ENCODE data around the gene CFL1. TPM values are rescaled to one million over a fixed set of nuclear protein-coding genes. Genes with fewer than 3 reads are reported as not detected.

The CFL1 gene
- total RNA-seq (2022) (955 and 963 TPM in 2 replicates), Bru-seq, nascent RNA (percentile 91 among the genes with signal in this experiment), BruChase-seq, experiment 1, labeled RNA remaining after a 6-hour chase (percentile 99 among the genes with signal in this experiment), BruChase-seq, experiment 2, labeled RNA remaining after a 2-hour chase (percentile 98 among the genes with signal in this experiment)
- long read RNA-seq, transcript CFL1-201 (4 exons, 1,234 nt) = major isoform, 2,473 of 2,723 reads
- long read RNA-seq, transcript CFL1-209 (3 exons, 647 nt) = minor isoform, 21 of 2,723 reads
- long read RNA-seq, transcript CFL1-202 (4 exons, 860 nt) = minor isoform, 9 of 2,723 reads
- long read RNA-seq, partial matches to known transcripts = 4 of 2,723 reads
- long read RNA-seq, other reads (novel, unspliced or antisense) = 210 of 2,723 reads

- H3K36me3 Mint-ChIP-seq (ENCODE audit: insufficient read depth, unreplicated experiment) = peaks cover 100% of the 10 kb centered on the region
- H3K9me3 Mint-ChIP-seq (ENCODE audit: low read depth, unreplicated experiment) = no peaks in the 10 kb centered on the region
- BruUV-seq (replicated peaks) = no TSS peak
- TF ChIP-seq CTCF (IDR thresholded peaks at IDR 0.05; ENCODE audit: unreplicated experiment) = no peak
- H3K27me3 Mint-ChIP-seq (ENCODE audit: unreplicated experiment) = no peaks in the 10 kb centered on the region
- CTCF ChIA-PET = interaction anchor here (0.7 to 2.9 kb wide), 4 partner anchors 30 to 1172 kb away, joined by 3 to 37 read pairs (median 6); partner anchors contain the start of gene FIBP
- peak; percentile 98 for DNase-seq
- intact Hi-C loops (cut with micrococcal nuclease; ENCODE audit: unreplicated experiment) = no loop called here
- H3K4me3 Mint-ChIP-seq (ENCODE audit: low read depth, unreplicated experiment) = peak within 1 kb of the TSS; percentile 84
- H3K27ac Mint-ChIP-seq (ENCODE audit: unreplicated experiment) = peak within 1 kb of the TSS; percentile 95
- H3K4me1 Mint-ChIP-seq (ENCODE audit: low read depth, unreplicated experiment) = peaks cover 47% of the 10 kb centered on the region
These were observed at the start of gene CFL1 for GRCh38 chr11:65857853-65858680. Gene CFL1 (minus strand): TSS chr11:65858180. CDS start chr11:65858099, 81 bp downstream.

GRCh38 chr11:65906602-65907001 is 48.6 kb upstream of the CFL1 start:
- peak overlapping the region; percentile 63 for H3K27ac Mint-ChIP-seq (ENCODE audit: unreplicated experiment)
- no peaks in the 10 kb centered on the region for H3K9me3 Mint-ChIP-seq (ENCODE audit: low read depth, unreplicated experiment)
- TF ChIP-seq CTCF (IDR thresholded peaks at IDR 0.05; ENCODE audit: unreplicated experiment) = no peak
- no peak for DNase-seq
- peaks cover 56% of the 10 kb centered on the region for H3K4me1 Mint-ChIP-seq (ENCODE audit: low read depth, unreplicated experiment)
- CTCF ChIA-PET = interaction anchor here (0.7 kb wide), 1 partner anchor 62 kb away, joined by 3 read pairs; no protein-coding TSS in a partner anchor
- intact Hi-C loops (cut with micrococcal nuclease; ENCODE audit: unreplicated experiment) = no loop called here
- no peaks in the 10 kb centered on the region for H3K27me3 Mint-ChIP-seq (ENCODE audit: unreplicated experiment)
- H3K4me3 Mint-ChIP-seq (ENCODE audit: low read depth, unreplicated experiment) = no peak overlapping the region
- H3K36me3 Mint-ChIP-seq (ENCODE audit: insufficient read depth, unreplicated experiment) = peaks cover 23% of the 10 kb centered on the region
- BruUV-seq (replicated peaks) = no TSS peak

- BruUV-seq (replicated peaks) = no TSS peak
- no peak for TF ChIP-seq CTCF (IDR thresholded peaks at IDR 0.05; ENCODE audit: unreplicated experiment)
- CTCF ChIA-PET = no interaction called here
- Mint-ChIP-seq H3K9me3 (ENCODE audit: low read depth, unreplicated experiment) (no peaks in the 10 kb centered on the region), H3K27me3 (ENCODE audit: unreplicated experiment) (no peaks in the 10 kb centered on the region), H3K4me1 (ENCODE audit: low read depth, unreplicated experiment) (peaks cover 48% of the 10 kb centered on the region), H3K36me3 (ENCODE audit: insufficient read depth, unreplicated experiment) (peaks cover 47% of the 10 kb centered on the region), H3K27ac (ENCODE audit: unreplicated experiment) (peak overlapping the region; percentile 97), H3K4me3 (ENCODE audit: low read depth, unreplicated experiment) (peak overlapping the region; percentile 22)
- no peak for DNase-seq
- intact Hi-C loops (cut with micrococcal nuclease; ENCODE audit: unreplicated experiment) = no loop called here
These were observed 45.7 kb upstream of the CFL1 start for GRCh38 chr11:65903715-65904114.

- Mint-ChIP-seq H3K36me3 (ENCODE audit: insufficient read depth, unreplicated experiment) (peaks cover 54% of the 10 kb centered on the region), H3K27me3 (ENCODE audit: unreplicated experiment) (no peaks in the 10 kb centered on the region), H3K4me1 (ENCODE audit: low read depth, unreplicated experiment) (peaks cover 46% of the 10 kb centered on the region), H3K4me3 (ENCODE audit: low read depth, unreplicated experiment) (peak overlapping the region; percentile 22), H3K27ac (ENCODE audit: unreplicated experiment) (peak overlapping the region; percentile 97), H3K9me3 (ENCODE audit: low read depth, unreplicated experiment) (no peaks in the 10 kb centered on the region)
- DNase-seq = peak; percentile 85
- BruUV-seq (replicated peaks) = no TSS peak
- CTCF ChIA-PET = interaction anchor here (0.6 to 0.9 kb wide), 3 partner anchors 11 to 151 kb away, joined by 3 to 5 read pairs (median 3); partner anchors contain the start of gene FIBP
- no peak for TF ChIP-seq CTCF (IDR thresholded peaks at IDR 0.05; ENCODE audit: unreplicated experiment)
- intact Hi-C loops (cut with micrococcal nuclease; ENCODE audit: unreplicated experiment) = no loop called here
These were observed 45.1 kb upstream of the CFL1 start for GRCh38 chr11:65903068-65903481.
